GM21786 (cell line): ENCODE results near the gene GRIN2A.

Source experiments
- ATAC-seq: cut with Tn5 transposase; IDR thresholded peaks from one replicate; pipeline ENCODE4 v1.9.1; 2021; ENCODE audit not compliant: unreplicated experiment

GRIN2A gene

GRCh38 chr16:10137341-10137740 is 44.9 kb downstream of the GRIN2A start:
- ATAC-seq, result no peak

DNA sequence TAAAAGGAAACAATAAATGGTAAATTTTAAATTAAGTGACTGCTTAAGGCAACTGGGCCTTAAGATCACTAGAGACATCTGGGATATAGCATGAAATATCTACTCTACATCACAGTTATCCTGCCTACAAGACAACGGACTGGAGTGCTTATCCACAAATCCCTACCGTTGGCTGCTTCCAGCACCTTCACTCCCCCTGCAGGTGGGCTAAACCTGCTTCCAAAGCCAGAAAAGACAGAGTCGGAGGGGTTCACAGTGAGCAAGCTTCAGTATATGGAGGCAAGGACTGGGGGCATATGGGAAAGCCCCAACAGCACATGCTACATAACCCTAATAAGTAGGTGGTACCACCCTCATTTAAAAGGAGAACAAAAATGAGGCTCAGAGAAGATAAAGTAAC is 45.3 kb downstream of the GRIN2A start:
- no peak for ATAC-seq

- ATAC-seq, result no peak
Observed at GRCh38 chr16:10130538-10130937, 51.7 kb downstream of the GRIN2A start.

- no peak for ATAC-seq
Observed at GRCh38 chr16:10128397-10129258, 53.6 kb downstream of the GRIN2A start.

DNA sequence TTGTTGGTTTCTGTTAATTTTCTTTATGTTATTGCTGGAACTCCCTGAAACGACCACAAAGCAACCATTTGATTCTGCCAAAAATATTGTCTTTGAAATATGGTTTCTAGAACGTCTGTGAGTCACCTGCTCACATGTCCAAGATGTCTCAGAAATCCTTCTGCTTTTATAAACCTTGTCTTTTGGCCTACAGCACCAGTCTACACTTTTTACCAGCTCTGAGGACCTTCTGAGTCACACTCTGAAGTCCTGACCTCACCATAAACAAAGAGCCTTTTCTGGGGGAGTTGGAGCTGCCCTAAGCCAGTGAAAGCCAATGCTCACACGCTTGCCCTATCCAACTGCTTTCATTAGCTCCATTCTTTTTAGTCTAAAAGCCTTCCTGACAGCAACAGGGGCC is 55.5 kb downstream of the GRIN2A start:
- no peak for ATAC-seq

- no peak for ATAC-seq
Observed at GRCh38 chr16:10123141-10123540, 59.1 kb downstream of the GRIN2A start.

GRCh38 chr16:10122546-10122945 is 59.7 kb downstream of the GRIN2A start:
- ATAC-seq, result no peak

DNA sequence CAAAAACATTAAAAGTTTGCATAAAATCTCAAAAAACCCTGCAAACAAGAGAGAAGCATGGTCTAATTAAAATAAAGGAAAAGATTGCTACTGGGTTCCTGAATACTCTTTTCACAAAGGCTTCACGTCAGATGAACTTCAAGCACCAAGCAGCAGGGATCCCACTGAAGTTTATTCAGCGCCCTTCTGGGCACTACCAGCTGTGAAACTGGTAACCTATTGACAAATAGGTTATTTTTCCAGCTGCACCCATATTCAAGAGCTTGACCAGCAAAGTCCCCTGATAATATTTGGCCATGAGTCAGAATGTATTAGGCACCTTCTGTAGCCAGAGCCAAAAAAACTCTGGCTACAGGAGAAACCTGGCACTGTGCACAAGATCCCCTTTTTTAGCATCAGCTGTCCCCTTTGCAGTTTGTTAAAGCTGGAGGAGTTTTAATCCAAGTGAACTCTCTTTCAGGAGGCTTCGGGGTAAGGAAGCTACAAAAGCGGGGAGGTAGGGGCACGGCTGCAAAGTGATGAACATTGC is 60.3 kb downstream of the GRIN2A start:
- ATAC-seq, result no peak

DNA sequence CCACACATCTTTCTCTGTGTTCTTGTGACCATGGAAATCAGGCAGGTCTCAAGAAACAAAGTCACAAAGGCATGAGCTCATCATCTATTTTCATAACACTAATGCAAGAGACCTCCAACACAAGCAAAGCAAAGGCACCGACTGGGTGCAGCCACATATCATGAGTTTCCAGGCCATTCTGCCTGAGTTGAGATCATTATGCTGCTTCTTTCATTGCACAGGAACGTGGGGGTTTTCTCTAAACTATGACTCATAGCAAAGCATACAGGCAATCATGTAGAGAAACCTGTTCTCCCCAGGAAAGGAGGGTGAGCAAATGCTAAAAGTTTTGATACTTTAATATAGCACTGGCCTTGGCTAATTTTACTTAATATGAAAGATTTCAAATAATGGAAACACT is 60.7 kb downstream of the GRIN2A start:
- no peak for ATAC-seq

DNA sequence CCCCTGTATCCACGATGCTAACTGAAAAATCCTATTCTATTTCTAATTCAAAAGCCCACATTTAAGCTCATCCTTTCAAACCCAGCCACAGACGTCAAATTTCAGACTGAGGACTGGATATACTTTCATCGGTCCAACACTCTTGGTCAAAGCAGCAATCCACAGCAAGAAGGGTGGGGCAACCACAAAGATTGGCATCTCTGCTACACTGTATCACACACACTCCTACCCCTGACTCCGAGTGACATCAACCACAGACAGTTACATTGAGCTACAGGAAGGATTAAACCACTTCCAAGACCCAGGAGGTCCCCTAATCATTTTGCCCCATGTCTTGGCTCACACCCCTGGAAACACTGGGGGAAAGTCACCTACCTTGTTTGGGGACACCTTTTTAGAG is 61.3 kb downstream of the GRIN2A start:
- no peak for ATAC-seq

- no peak for ATAC-seq
Observed at GRCh38 chr16:10114409-10114808, 67.8 kb downstream of the GRIN2A start.

- ATAC-seq, result no peak
Observed at GRCh38 chr16:10113248-10113647, 69.0 kb downstream of the GRIN2A start.

GRCh38 chr16:10112021-10112420 is 70.2 kb downstream of the GRIN2A start:
- ATAC-seq, result no peak

- no peak for ATAC-seq
Observed at GRCh38 chr16:10111156-10111761, 71.0 kb downstream of the GRIN2A start.

DNA sequence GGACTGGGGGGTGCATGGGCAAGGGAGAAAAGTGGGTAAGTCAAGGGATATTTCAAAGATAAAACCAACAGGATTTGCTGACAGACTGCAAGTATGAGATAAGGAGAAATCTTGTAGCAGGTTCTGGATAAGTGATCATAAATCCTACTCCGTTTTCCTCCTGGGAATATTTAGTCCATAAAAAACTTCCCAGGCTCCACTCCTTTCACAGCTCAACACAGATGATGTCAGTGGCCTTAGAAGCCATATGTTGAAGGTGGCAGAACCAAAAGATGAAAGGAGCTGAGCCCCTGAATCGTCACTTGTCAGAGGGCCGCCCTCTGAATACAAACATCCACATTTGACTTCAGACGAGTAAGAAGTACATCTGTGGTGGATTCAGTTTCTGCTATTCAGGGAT is 71.7 kb downstream of the GRIN2A start:
- no peak for ATAC-seq

- no peak for ATAC-seq
Observed at GRCh38 chr16:10107081-10107480, 75.1 kb downstream of the GRIN2A start.

- ATAC-seq, result no peak
Observed at GRCh38 chr16:10103700-10104099, 78.5 kb downstream of the GRIN2A start.

DNA sequence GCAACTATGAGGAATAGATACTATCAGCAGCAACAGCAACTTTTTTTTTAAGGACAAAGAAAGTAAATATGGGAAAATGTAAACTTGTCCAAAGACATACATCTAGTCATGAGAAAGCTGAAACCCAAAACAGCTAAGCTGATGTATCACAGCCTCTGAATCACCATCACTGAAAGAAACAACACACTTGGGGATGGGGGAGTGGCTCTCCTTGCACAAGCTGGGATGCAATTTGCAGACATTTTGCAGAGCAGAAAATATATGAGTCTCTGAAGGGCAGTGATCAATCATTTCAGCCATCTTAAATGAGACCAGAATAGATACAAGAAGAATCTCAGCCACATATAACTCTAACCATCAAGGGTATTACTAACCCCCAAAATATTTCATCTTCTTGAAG is 79.1 kb downstream of the GRIN2A start:
- no peak for ATAC-seq

DNA sequence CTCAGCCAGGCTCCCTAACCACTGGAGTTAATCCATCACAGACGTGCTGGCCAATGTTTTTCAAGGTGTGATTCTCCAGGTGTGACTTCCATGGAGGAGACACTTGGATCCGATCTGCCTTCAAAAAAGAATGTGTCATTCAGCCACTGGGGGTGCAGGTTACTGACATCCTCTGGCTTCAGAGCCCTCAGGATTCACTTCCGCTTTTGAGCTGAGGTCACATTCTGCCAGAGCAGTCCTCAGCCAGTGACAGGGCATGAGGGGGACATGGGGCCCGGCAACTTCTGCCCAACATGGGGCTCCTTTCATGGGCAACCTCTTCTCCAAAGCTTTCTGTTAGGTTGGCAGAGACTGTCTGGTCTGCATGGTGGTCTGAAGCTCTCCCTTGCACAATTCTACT is 81.4 kb downstream of the GRIN2A start:
- ATAC-seq, result no peak

- no peak for ATAC-seq
Observed at GRCh38 chr16:10098991-10099390, 83.2 kb downstream of the GRIN2A start.

DNA sequence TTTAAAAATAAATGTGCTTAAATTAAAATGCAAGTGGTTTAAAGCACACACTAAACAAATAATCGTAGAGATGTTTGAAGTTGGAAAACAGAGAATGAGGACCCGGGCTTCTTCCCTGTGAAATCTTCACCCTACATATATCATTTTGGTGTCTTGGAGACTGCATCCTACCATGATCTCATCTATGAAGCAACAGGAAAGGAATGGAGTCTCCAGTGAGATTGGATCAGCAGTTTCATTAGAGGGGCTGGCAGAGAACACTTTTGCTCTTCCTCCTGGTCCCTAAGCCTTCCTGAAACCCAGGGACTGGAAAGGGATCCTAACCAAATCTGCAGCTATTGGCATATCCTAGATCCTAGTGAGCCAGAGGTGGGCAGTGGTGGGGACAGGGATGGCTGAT is 85.0 kb downstream of the GRIN2A start:
- ATAC-seq, result no peak

GRCh38 chr16:10093576-10093975 is 88.7 kb downstream of the GRIN2A start:
- no peak for ATAC-seq
